GM18511 (cell line): ENCODE data around the gene RASL10B.

Source experiments
- ATAC-seq: cut with Tn5 transposase; IDR thresholded peaks from one replicate; pipeline ENCODE4 v1.9.1; 2021; ENCODE audit warnings: mild to moderate bottlenecking, moderate library complexity; ENCODE audit not compliant: unreplicated experiment

Gene RASL10B

GRCh38 chr17:35763767-35764122, 32.3 kb downstream of the RASL10B start:
- ATAC-seq: no peak

- peak; percentile 89 for ATAC-seq
Measured at GRCh38 chr17:35764123-35764991, 32.9 kb downstream of the RASL10B start.

- ATAC-seq: no peak
Measured at GRCh38 chr17:35765086-35765710, 33.8 kb downstream of the RASL10B start.

DNA sequence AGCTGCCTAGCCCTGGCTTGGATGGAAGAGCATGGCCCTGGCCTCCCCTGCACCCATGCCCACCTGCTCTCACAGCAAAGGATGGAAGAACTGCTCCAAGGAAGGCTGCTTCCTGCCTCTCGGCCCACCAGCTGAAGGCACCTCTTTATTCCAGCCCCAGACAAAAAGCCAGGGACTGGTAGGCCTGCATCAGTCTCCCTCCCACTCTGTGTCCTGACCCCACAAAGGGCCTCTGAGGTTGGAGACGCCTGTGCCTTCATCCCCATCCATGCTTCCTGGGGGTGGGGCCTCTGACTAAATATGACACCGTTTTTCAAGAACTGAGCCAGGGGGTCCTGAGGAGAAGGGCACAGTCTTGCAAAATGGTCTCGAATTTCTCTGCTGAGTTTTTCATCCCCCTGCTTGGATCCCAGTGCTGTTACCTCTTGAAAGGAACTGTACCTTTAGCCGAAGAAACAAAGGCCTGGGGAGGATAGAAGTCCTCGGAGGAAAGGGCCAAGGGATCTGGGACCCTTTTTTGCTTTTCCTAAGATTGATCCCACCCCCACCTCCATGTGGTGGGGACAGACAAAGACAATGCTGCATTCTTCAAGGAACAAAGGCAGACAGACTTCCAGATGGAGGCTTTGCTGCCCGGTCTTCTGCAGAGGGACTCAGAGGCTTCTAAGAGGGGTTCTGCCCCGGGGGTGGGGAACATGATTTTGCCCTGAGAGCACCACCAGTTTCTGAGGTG, 34.5 kb downstream of the RASL10B start:
- no peak for ATAC-seq

GRCh38 chr17:35766489-35766877, 35.0 kb downstream of the RASL10B start:
- no peak for ATAC-seq

- no peak for ATAC-seq
Measured at GRCh38 chr17:35766903-35767510, 35.6 kb downstream of the RASL10B start.

DNA sequence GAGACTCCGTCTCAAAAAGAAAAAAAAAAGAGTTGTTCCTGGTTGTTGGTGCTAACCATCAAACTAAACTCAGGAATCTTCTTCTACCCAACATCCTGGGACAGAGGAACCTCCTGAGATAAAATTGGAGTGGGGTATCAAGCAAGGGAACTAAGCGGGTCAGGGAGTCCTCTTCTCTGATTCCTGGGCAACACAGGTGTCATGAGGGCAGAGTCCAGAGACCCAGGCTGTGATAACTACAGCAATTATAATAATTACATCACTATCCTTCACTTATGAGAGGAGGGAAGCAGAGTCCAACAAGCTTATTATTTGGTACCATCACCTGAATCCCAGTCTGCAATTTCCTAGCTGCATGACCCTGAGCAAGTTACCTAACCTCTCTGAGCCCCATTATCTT, 37.4 kb downstream of the RASL10B start:
- ATAC-seq: no peak

- no peak for ATAC-seq
Measured at GRCh38 chr17:35769895-35770486, 38.6 kb downstream of the RASL10B start.

DNA sequence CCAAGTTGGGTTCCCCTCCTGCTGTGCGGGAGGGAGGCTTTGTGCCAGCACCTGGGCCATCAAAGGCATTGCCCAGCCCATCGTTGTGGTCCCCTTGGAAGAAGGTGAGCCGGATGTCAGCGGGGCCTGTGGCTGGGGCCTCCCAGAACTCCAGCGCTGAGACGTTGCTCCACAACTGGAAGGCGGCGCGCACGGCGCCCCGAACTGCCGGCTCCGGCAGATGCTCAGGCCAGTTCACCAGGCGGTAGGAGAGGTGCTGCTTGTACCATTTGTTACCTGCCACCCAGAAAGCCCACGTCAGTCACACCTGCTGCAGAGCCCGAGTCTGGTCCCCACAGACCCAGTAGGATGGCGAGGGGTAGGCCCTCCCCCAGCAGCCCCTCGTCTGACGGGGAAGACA, 41.7 kb downstream of the RASL10B start:
- ATAC-seq: no peak

GRCh38 chr17:35773679-35774425, 42.4 kb downstream of the RASL10B start:
- no peak for ATAC-seq

GRCh38 chr17:35774499-35774898, 43.1 kb downstream of the RASL10B start:
- ATAC-seq: no peak

DNA sequence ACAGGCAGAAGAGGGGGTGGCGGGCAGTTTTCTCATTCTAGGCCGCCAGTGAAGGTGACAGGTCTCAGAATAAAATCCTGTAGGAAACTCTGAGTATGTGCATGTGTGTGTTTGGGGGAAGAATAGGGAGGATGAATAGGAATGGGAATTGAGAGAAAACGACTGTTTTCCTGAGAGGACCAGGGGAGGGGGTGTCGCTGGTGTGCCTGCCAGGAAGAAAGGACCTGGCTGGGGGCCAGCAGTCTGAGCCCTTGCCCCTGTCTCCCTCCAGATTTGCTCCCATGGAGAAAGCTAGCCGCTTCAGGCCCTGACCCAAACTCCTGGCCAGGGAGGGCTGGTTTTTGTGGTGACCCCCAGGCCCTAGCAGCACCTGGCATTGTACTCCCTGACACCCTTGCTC, 43.6 kb downstream of the RASL10B start:
- no peak for ATAC-seq

GRCh38 chr17:35775583-35775982, 44.1 kb downstream of the RASL10B start:
- ATAC-seq: no peak

GRCh38 chr17:35778641-35779196, 47.3 kb downstream of the RASL10B start:
- no peak for ATAC-seq

- no peak for ATAC-seq
Measured at GRCh38 chr17:35780950-35781349, 49.5 kb downstream of the RASL10B start.

DNA sequence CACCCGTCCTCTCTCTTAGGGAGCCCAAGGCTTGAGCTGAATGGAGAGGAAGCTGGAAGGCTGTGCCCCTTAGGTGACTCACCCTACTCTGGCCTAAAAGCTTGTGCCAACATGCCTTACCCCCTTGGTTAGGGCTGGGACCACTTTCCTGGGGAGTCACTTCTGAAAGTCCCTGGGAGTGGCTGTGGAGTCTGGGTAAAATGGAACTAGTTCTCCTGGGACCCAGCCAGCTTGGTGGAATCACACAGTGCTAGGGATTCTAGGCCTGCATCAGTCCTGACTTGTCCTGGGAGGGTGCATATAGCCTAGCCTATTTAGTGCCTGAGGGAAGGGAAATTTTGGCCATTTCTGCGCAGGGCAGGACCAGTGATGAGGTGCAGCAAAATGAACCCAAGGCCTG, 53.5 kb downstream of the RASL10B start:
- ATAC-seq: no peak

- ATAC-seq: no peak
Measured at GRCh38 chr17:35786941-35787432, 55.5 kb downstream of the RASL10B start.

GRCh38 chr17:35788477-35789368, 57.3 kb downstream of the RASL10B start:
- no peak for ATAC-seq

DNA sequence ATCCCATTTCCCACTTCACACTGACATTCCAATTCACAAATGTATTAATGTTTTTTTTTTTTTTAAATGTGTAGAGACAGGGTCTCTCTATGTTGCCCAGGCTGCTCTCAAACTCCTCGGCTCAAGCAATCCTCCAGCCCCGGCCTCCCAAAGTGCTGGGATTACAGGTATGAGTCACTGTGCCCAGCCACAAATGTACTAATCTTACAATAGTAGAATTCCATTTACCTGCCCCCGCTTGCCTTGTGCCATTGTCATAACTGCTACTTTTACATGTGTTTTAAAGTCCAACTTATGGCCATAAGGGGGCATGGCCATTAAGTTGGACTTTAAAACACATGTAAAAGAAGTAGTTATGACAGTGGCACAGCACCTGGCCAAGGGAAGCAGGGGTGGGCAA, 59.4 kb downstream of the RASL10B start:
- no peak for ATAC-seq
